HEK293 (cell line): ENCODE results near the gene CLDN7.

Experiments used
- IKZF3 ChIP-seq: fragments of 450-650 bp; IDR thresholded peaks from 2 replicates; pipeline ENCODE4 v1.5.0; 2018; ENCODE audit warnings: missing biosample characterization, mild to moderate bottlenecking, missing genetic modification characterization, moderate library complexity
- OVOL3 ChIP-seq: fragments of 450-650 bp; formaldehyde crosslinking; IDR thresholded peaks from 2 replicates; pipeline ENCODE4 v1.5.1; 2016; ENCODE audit warnings: missing biosample characterization, missing genetic modification characterization
- SALL2 ChIP-seq: fragments of 450-650 bp; formaldehyde crosslinking; IDR thresholded peaks from 2 replicates; pipeline ENCODE4 v1.5.0; 2017; ENCODE audit warnings: missing biosample characterization, mild to moderate bottlenecking, missing genetic modification characterization, borderline replicate concordance
- YY1 ChIP-seq: fragments of 450-650 bp; formaldehyde crosslinking; IDR thresholded peaks from 2 replicates; pipeline ENCODE4 v1.5.1; 2018; ENCODE audit warnings: missing biosample characterization, missing genetic modification characterization
- ZFP37 ChIP-seq: fragments of 450-650 bp; formaldehyde crosslinking; IDR thresholded peaks from 2 replicates; pipeline ENCODE4 v1.5.1; 2016; ENCODE audit warnings: missing biosample characterization, missing genetic modification characterization
- ZNF140 ChIP-seq: fragments of 450-650 bp; formaldehyde crosslinking; IDR thresholded peaks from 2 replicates; pipeline ENCODE4 v1.5.1; 2016; ENCODE audit warnings: missing biosample characterization, missing genetic modification characterization
- ZNF184 ChIP-seq: fragments of 450-650 bp; IDR thresholded peaks from 2 replicates; pipeline ENCODE4 v1.5.1; 2018; ENCODE audit warnings: missing biosample characterization, mild to moderate bottlenecking, missing genetic modification characterization
- ZNF211 ChIP-seq: fragments of 450-650 bp; formaldehyde crosslinking; IDR thresholded peaks from 2 replicates; pipeline ENCODE4 v1.5.1; 2016; ENCODE audit warnings: low read depth, missing biosample characterization, missing genetic modification characterization
- ZNF266 ChIP-seq: fragments of 450-650 bp; formaldehyde crosslinking; IDR thresholded peaks from 2 replicates; pipeline ENCODE4 v1.5.1; 2016; ENCODE audit warnings: missing biosample characterization, missing genetic modification characterization, low read depth
- ZNF335 ChIP-seq: fragments of 450-650 bp; formaldehyde crosslinking; conservative IDR thresholded peaks from 2 replicates; pipeline ENCODE4 v1.5.1; 2016; ENCODE audit warnings: missing biosample characterization, missing genetic modification characterization
- ZNF341 ChIP-seq: fragments of 450-650 bp; formaldehyde crosslinking; IDR thresholded peaks from 2 replicates; pipeline ENCODE4; 2016; ENCODE audit warnings: low read depth, missing biosample characterization, missing genetic modification characterization
- ZNF354C ChIP-seq: fragments of 450-650 bp; formaldehyde crosslinking; IDR thresholded peaks from 2 replicates; pipeline ENCODE4 v1.5.1; 2016; ENCODE audit warnings: missing biosample characterization, missing genetic modification characterization, low read depth, borderline replicate concordance
- ZNF473 ChIP-seq: fragments of 450-650 bp; formaldehyde crosslinking; IDR thresholded peaks from 2 replicates; pipeline ENCODE4 v1.5.1; 2017; ENCODE audit warnings: missing biosample characterization, missing genetic modification characterization
- ZNF776 ChIP-seq: fragments of 450-650 bp; formaldehyde crosslinking; IDR thresholded peaks from 2 replicates; pipeline ENCODE4 v1.5.0; 2017; ENCODE audit warnings: missing biosample characterization, missing genetic modification characterization, borderline replicate concordance
- ZSCAN16 ChIP-seq: fragments of 450-650 bp; formaldehyde crosslinking; IDR thresholded peaks from 2 replicates; pipeline ENCODE4 v1.5.1; 2016; ENCODE audit warnings: missing biosample characterization, missing genetic modification characterization
- ZXDB ChIP-seq: fragments of 450-650 bp; formaldehyde crosslinking; IDR thresholded peaks from 2 replicates; pipeline ENCODE4 v1.5.1; 2016; ENCODE audit warnings: missing biosample characterization, missing genetic modification characterization
- TF ChIP-seq, protein P1 (sequence below): fragments of 450-650 bp; formaldehyde crosslinking; IDR thresholded peaks from 2 replicates; pipeline ENCODE4 v1.5.1; 2016; ENCODE audit warnings: missing biosample characterization, missing genetic modification characterization
- TF ChIP-seq, protein P2 (sequence below): fragments of 450-650 bp; formaldehyde crosslinking; IDR thresholded peaks from 2 replicates; pipeline ENCODE4 v1.5.1; 2017; ENCODE audit warnings: missing biosample characterization, missing genetic modification characterization
- TF ChIP-seq, protein P3 (sequence below): IDR thresholded peaks from 2 replicates; pipeline ENCODE4 v1.6.1; 2011; ENCODE audit warnings: mild to moderate bottlenecking, low read depth, low read length, borderline replicate concordance
- TF ChIP-seq, protein P4 (sequence below): fragments of 450-650 bp; formaldehyde crosslinking; IDR thresholded peaks from 2 replicates; pipeline ENCODE4 v1.5.1; 2017; ENCODE audit warnings: missing biosample characterization, missing genetic modification characterization
- TF ChIP-seq, protein P5 (sequence below): fragments of 450-650 bp; formaldehyde crosslinking; IDR thresholded peaks from 2 replicates; pipeline ENCODE4 v1.5.1; 2016; ENCODE audit warnings: missing biosample characterization, missing genetic modification characterization
- TF ChIP-seq, protein P6 (sequence below): fragments of 450-650 bp; formaldehyde crosslinking; IDR thresholded peaks from 2 replicates; pipeline ENCODE4 v1.5.1; 2016; ENCODE audit warnings: missing biosample characterization, missing genetic modification characterization
- TF ChIP-seq, protein P7 (sequence below): fragments of 450-650 bp; formaldehyde crosslinking; IDR thresholded peaks from 2 replicates; pipeline ENCODE4 v1.5.1; 2016; ENCODE audit warnings: missing biosample characterization, missing genetic modification characterization
- TF ChIP-seq, protein P8 (sequence below): fragments of 450-650 bp; formaldehyde crosslinking; conservative IDR thresholded peaks from 2 replicates; pipeline ENCODE4 v1.5.1; 2016; ENCODE audit warnings: low read depth, missing biosample characterization, missing genetic modification characterization

CLDN7 gene

DNA sequence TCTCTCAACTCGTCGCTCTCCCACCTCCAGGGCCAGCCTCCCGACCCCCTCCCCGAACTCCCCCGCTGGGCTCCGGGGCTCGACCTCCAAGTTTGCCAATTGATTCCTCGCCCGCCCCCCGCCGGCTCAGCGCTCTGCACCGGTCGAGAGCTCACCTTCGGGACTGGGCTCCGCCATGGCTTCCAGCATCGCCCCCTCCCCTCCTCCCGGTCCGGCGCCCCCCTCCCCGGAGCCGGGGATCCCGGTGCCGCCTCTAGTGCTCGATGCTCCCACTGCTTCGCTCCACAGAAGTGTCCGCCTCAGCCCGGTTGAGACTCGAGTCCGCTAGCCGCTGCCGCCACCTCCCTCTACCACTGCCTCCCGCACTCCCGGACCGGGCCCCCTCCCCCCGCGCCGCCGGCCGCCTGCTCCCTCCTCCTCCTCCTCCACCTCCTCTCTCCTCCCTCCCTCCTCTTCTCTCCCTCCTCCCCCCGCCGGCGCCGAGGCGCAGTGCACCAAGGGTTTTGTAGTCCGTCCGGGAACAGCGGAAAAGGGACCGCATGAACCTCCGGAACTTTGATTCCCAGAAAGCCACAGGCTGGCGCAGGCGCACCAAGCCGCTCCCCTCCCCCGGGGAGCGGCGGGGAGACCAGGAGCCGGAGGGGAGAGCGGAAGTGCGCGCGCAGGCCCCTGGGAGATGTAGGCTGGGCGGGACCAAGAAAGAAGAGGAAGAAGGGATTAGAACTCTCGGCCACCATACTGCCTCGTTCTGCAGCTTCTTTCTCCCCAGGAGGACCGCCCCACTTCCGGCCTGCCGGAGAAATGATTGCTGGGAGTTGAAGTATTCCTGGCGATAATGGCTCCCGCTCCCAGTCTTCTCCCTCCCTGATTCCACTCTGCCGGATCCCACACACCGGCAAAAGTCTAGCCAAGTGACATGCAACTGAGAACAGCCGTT lies 22.9 kb downstream of the CLDN7 start, which contains the start of gene PHF23 (continued):
- TF ChIP-seq, protein P1, sequence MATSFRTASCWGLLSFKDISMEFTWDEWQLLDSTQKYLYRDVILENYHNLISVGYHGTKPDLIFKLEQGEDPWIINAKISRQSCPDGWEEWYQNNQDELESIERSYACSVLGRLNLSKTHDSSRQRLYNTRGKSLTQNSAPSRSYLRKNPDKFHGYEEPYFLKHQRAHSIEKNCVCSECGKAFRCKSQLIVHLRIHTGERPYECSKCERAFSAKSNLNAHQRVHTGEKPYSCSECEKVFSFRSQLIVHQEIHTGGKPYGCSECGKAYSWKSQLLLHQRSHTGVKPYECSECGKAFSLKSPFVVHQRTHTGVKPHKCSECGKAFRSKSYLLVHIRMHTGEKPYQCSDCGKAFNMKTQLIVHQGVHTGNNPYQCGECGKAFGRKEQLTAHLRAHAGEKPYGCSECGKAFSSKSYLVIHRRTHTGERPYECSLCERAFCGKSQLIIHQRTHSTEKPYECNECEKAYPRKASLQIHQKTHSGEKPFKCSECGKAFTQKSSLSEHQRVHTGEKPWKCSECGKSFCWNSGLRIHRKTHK (tag by site-specific recombination): no peak
- TF ChIP-seq SALL2 (tag by site-specific recombination) (no peak), ZNF140 (no peak), ZXDB (tag by site-specific recombination) (peak; percentile 53; the same call in 1 of the 2 replicates), ZSCAN16 (tag by site-specific recombination) (no peak), ZNF184 (tag by site-specific recombination) (no peak), ZNF266 (tag by site-specific recombination) (no peak), ZNF341 (tag by site-specific recombination) (peak; percentile 99), ZNF211 (tag by site-specific recombination) (no peak), ZNF776 (tag by site-specific recombination) (no peak), ZNF354C (tag by site-specific recombination) (no peak), OVOL3 (tag by site-specific recombination) (no peak), IKZF3 (tag by site-specific recombination) (peak; percentile 74), ZNF335 (tag by site-specific recombination) (peak; percentile 79), YY1 (tag by site-specific recombination) (peak; percentile 63; the same call in 1 of the 2 replicates), ZFP37 (tag by site-specific recombination) (peak; percentile 62; the same call in 1 of the 2 replicates), ZNF473 (tag by site-specific recombination) (no peak)
- TF ChIP-seq, protein P2, sequence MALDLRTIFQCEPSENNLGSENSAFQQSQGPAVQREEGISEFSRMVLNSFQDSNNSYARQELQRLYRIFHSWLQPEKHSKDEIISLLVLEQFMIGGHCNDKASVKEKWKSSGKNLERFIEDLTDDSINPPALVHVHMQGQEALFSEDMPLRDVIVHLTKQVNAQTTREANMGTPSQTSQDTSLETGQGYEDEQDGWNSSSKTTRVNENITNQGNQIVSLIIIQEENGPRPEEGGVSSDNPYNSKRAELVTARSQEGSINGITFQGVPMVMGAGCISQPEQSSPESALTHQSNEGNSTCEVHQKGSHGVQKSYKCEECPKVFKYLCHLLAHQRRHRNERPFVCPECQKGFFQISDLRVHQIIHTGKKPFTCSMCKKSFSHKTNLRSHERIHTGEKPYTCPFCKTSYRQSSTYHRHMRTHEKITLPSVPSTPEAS (tag by site-specific recombination): no peak
- TF ChIP-seq, protein P3, sequence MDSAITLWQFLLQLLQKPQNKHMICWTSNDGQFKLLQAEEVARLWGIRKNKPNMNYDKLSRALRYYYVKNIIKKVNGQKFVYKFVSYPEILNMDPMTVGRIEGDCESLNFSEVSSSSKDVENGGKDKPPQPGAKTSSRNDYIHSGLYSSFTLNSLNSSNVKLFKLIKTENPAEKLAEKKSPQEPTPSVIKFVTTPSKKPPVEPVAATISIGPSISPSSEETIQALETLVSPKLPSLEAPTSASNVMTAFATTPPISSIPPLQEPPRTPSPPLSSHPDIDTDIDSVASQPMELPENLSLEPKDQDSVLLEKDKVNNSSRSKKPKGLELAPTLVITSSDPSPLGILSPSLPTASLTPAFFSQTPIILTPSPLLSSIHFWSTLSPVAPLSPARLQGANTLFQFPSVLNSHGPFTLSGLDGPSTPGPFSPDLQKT: peak; percentile 74; the same call in 1 of the 2 replicates
- TF ChIP-seq, protein P4, sequence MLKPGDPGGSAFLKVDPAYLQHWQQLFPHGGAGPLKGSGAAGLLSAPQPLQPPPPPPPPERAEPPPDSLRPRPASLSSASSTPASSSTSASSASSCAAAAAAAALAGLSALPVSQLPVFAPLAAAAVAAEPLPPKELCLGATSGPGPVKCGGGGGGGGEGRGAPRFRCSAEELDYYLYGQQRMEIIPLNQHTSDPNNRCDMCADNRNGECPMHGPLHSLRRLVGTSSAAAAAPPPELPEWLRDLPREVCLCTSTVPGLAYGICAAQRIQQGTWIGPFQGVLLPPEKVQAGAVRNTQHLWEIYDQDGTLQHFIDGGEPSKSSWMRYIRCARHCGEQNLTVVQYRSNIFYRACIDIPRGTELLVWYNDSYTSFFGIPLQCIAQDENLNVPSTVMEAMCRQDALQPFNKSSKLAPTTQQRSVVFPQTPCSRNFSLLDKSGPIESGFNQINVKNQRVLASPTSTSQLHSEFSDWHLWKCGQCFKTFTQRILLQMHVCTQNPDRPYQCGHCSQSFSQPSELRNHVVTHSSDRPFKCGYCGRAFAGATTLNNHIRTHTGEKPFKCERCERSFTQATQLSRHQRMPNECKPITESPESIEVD (tag by site-specific recombination): no peak
- TF ChIP-seq, protein P5, sequence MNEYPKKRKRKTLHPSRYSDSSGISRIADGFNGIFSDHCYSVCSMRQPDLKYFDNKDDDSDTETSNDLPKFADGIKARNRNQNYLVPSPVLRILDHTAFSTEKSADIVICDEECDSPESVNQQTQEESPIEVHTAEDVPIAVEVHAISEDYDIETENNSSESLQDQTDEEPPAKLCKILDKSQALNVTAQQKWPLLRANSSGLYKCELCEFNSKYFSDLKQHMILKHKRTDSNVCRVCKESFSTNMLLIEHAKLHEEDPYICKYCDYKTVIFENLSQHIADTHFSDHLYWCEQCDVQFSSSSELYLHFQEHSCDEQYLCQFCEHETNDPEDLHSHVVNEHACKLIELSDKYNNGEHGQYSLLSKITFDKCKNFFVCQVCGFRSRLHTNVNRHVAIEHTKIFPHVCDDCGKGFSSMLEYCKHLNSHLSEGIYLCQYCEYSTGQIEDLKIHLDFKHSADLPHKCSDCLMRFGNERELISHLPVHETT (tag by site-specific recombination): peak; percentile 12
- TF ChIP-seq, protein P6, sequence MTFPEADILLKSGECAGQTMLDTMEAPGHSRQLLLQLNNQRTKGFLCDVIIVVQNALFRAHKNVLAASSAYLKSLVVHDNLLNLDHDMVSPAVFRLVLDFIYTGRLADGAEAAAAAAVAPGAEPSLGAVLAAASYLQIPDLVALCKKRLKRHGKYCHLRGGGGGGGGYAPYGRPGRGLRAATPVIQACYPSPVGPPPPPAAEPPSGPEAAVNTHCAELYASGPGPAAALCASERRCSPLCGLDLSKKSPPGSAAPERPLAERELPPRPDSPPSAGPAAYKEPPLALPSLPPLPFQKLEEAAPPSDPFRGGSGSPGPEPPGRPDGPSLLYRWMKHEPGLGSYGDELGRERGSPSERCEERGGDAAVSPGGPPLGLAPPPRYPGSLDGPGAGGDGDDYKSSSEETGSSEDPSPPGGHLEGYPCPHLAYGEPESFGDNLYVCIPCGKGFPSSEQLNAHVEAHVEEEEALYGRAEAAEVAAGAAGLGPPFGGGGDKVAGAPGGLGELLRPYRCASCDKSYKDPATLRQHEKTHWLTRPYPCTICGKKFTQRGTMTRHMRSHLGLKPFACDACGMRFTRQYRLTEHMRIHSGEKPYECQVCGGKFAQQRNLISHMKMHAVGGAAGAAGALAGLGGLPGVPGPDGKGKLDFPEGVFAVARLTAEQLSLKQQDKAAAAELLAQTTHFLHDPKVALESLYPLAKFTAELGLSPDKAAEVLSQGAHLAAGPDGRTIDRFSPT (tag by site-specific recombination): no peak
- TF ChIP-seq, protein P7, sequence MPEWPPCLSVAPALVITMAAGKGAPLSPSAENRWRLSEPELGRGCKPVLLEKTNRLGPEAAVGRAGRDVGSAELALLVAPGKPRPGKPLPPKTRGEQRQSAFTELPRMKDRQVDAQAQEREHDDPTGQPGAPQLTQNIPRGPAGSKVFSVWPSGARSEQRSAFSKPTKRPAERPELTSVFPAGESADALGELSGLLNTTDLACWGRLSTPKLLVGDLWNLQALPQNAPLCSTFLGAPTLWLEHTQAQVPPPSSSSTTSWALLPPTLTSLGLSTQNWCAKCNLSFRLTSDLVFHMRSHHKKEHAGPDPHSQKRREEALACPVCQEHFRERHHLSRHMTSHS (tag by site-specific recombination): no peak
- TF ChIP-seq, protein P8, sequence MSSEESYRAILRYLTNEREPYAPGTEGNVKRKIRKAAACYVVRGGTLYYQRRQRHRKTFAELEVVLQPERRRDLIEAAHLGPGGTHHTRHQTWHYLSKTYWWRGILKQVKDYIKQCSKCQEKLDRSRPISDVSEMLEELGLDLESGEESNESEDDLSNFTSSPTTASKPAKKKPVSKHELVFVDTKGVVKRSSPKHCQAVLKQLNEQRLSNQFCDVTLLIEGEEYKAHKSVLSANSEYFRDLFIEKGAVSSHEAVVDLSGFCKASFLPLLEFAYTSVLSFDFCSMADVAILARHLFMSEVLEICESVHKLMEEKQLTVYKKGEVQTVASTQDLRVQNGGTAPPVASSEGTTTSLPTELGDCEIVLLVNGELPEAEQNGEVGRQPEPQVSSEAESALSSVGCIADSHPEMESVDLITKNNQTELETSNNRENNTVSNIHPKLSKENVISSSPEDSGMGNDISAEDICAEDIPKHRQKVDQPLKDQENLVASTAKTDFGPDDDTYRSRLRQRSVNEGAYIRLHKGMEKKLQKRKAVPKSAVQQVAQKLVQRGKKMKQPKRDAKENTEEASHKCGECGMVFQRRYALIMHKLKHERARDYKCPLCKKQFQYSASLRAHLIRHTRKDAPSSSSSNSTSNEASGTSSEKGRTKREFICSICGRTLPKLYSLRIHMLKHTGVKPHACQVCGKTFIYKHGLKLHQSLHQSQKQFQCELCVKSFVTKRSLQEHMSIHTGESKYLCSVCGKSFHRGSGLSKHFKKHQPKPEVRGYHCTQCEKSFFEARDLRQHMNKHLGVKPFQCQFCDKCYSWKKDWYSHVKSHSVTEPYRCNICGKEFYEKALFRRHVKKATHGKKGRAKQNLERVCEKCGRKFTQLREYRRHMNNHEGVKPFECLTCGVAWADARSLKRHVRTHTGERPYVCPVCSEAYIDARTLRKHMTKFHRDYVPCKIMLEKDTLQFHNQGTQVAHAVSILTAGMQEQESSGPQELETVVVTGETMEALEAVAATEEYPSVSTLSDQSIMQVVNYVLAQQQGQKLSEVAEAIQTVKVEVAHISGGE (tag by site-specific recombination): peak; percentile 96
